ENCODE results near the gene IGF2. TPM values are rescaled to one million over a fixed set of nuclear protein-coding genes. Genes with fewer than 3 reads are reported as not detected.

The IGF2 gene
- total RNA-seq, 1 experiment from 2014 or later = not detected

GRCh38 chr11:2144544-2145248 is 5.5 kb upstream of the IGF2 start:
- peaks cover 75% of the 10 kb centered on the region for H3K27me3 ChIP-seq
- H3K4me3 ChIP-seq = no peak overlapping the region
- no peak for DNase-seq
- H3K36me3 ChIP-seq = no peaks in the 10 kb centered on the region
- H3K9me3 ChIP-seq = no peaks in the 10 kb centered on the region

DNA sequence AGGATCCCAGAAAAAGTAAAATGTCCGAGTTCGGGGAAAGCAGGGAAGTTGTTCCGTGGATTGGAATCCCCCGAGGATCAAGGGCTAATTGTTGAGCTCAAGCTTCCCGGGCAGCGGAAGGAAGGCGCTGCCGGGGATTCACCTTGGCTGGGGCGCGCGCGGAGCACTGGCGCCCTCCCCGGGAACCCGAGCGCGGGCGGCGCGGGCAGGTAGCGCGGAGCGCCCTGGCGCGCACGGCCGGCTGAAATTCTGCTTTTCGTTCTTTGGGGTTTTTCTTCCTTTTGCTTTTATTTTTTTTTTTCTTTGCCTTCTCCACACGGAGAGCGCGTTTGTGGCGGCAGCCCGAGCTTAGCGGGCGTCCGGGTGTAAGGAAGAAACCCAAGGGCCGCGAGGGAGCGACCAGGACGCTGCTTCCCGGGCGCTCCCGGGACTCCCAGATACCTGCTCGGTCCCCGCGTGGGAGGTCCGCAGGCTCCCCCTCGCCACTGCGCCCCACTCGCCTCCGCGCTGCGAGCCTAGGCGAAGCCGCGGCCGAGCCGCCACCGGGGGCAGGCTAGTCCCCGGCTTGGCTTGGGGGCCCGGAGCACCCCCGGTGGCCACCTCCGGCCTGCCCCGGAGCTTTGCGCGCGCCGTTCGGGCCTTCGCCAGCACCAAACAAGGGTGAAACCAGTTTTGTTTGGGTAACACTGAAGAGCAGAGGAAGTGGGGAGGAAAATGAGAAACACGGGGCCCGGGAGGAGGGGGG is 4.8 kb upstream of the IGF2 start:
- H3K9me3 ChIP-seq = no peaks in the 10 kb centered on the region
- no peak overlapping the region for H3K4me3 ChIP-seq
- peaks cover 72% of the 10 kb centered on the region for H3K27me3 ChIP-seq
- no peaks in the 10 kb centered on the region for H3K36me3 ChIP-seq
- DNase-seq = no peak

DNA sequence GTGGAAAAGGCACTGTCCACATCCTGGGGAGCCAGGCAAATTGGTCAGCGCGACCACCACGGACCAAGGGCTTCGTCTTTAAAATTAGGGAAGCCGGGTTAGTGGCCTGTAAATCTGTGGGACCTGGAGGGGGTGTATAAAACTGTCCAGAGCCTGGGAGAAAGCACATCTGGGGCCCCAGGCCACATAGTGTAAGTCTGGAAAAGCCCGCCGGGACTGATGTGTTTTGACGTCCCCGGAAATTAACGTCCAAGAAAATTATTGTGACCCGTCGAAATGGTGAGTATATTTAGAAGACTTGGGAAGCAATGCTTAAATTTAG is 4.2 kb upstream of the IGF2 start:
- Histone ChIP-seq H3K27me3 (peaks cover 73% of the 10 kb centered on the region), H3K9me3 (no peaks in the 10 kb centered on the region), H3K36me3 (no peaks in the 10 kb centered on the region), H3K4me3 (no peak overlapping the region)
- no peak for DNase-seq

- H3K36me3 ChIP-seq = no peaks in the 10 kb centered on the region
- DNase-seq = no peak
- H3K4me3 ChIP-seq = no peak overlapping the region
- no peaks in the 10 kb centered on the region for H3K9me3 ChIP-seq
- H3K27me3 ChIP-seq = peaks cover 76% of the 10 kb centered on the region
These were observed 3.6 kb upstream of the IGF2 start for GRCh38 chr11:2142762-2143202.

DNA sequence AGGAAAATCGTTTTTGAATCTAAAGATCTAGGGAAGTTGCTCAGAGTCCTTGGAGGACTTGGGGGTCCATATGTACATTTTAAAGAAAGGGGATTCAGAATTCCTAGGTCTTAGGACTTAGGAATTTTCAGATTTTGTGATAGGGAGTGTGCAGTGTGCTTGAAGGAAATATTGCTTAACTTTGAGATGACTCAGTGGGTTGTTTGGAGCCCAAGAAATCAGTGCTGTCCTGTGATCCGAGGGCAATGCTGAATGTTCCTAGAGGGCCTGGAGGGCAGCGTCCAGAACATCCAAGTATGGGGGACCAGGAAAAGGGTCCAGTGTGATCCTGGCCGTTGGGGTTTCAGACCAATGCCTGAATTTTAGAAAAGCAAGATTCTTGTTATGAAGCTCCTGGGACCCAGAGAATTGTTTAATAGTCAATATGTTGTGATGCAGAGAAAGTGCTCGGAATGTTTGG is 3.1 kb upstream of the IGF2 start:
- Histone ChIP-seq H3K4me3 (no peak overlapping the region), H3K9me3 (no peaks in the 10 kb centered on the region), H3K36me3 (no peaks in the 10 kb centered on the region), H3K27me3 (peaks cover 79% of the 10 kb centered on the region)
- DNase-seq = no peak

GRCh38 chr11:2140411-2141400 is 1.5 kb upstream of the IGF2 start:
- Histone ChIP-seq H3K36me3 (no peaks in the 10 kb centered on the region), H3K9me3 (no peaks in the 10 kb centered on the region), H3K4me3 (no peak overlapping the region), H3K27me3 (peaks cover 74% of the 10 kb centered on the region)
- no peak for DNase-seq

DNA sequence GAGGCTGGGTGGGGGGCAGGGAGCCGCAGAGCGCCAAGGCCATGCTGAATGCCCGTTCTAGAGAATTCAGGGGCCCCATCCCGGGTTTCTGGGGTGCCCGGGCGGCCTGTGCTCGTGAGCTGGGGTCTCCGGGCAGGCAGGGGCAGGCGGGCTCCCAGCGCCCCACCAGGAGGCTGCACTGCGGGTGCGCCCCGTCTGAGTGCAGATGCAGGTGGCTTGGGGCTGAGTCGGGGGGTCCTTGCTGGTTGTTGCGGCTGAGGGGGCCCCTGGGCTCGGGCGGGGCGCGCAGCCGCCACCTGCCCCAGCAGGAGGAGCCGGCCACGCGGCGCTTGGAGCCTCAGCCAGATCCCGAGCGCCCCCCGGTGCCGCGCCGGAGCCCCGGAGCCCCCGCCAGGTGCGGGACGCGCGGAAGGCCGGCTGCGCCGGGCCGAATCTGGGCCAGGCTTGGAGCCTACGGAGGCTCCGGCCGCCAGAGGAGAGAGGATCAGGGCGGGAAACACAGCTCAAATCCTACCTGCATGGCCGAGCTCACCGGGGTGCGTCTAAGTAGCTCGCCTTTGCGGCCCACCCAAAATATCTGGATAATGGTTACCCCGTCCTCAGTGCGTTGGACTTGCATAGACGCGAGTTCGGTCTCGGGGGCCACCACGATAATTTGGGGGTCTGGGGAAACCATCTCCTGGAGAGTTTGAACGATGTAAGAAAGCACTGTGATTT is 590 bp upstream of the IGF2 start:
- Histone ChIP-seq H3K9me3 (no peaks in the 10 kb centered on the region), H3K27me3 (peaks cover 65% of the 10 kb centered on the region), H3K36me3 (no peaks in the 10 kb centered on the region), H3K4me3 (no peak overlapping the region)
- DNase-seq = no peak

- H3K4me3 ChIP-seq = no peak overlapping the region
- peaks cover 53% of the 10 kb centered on the region for H3K27me3 ChIP-seq
- H3K36me3 ChIP-seq = no peaks in the 10 kb centered on the region
- H3K9me3 ChIP-seq = no peaks in the 10 kb centered on the region
- DNase-seq = no peak
These were observed 612 bp downstream of the IGF2 start for GRCh38 chr11:2138431-2139122.

GRCh38 chr11:2138068-2138430 is 1.1 kb downstream of the IGF2 start:
- no peak overlapping the region for H3K4me3 ChIP-seq
- peaks cover 49% of the 10 kb centered on the region for H3K27me3 ChIP-seq

DNA sequence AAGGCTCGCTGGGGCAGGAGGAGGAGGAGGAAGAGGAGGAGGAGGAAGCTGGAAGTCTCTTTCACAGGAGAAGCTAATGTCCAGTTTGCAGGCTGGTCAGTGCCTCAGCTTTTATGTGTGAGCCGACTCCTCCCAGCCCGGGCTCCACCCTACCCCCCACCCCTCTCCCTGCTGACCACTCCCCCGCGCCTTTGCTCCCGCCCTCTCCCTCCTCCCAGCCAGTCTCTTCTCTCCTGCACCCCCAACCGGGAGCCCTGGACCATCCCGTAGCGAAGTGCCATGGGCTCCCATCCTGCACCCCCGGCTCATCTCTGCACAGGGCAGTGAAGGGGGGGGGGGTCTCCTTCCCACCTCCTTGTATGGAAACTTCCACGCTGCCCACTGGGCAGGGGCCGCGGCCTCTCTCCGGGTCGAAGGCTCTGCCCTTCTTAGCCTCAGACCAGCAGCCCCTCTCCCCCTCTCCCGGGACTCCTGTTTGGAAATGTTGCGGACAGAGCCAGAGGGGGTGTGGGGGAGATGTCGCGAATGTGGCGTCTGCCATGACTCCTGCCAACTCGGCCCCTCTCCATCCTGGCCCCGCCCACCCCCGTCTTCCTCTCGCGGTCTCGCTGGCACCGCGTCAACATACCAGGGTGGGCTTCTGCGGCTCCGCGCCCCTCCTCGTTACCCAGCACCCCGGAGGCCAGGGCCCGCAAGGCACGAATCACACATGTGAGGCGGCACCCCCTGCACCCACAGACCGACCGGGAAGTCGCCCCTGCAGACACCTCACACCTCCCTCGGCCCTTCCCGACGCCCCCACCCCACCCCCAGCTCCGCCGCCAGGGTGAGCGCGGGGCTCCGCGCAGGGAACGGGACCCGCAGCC is 1.8 kb downstream of the IGF2 start:
- Histone ChIP-seq H3K9me3 (no peaks in the 10 kb centered on the region), H3K36me3 (no peaks in the 10 kb centered on the region), H3K27me3 (peaks cover 43% of the 10 kb centered on the region), H3K4me3 (no peak overlapping the region)
- peak; percentile 65 for DNase-seq

More at GRCh38 chr11:2138068-2138430, 1.1 kb downstream of the IGF2 start:
- DNase-seq = no peak
- no peaks in the 10 kb centered on the region for H3K36me3 ChIP-seq
- H3K9me3 ChIP-seq = no peaks in the 10 kb centered on the region

DNA sequence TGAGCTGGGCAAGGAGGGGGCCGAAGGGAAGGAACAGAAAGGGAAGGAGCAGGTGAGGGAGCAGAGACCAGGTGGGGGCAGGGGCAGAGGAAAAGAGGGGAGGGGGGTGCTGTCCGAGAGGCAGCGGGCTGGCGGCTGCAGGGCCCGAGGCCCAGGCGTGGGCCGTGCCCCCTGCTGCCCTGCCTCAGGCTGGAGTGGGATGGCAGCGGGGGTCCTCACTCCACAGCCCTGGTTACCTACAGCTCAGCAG is 2.3 kb downstream of the IGF2 start:
- DNase-seq = no peak
- Histone ChIP-seq H3K4me3 (no peak overlapping the region), H3K9me3 (no peaks in the 10 kb centered on the region), H3K36me3 (no peaks in the 10 kb centered on the region), H3K27me3 (peaks cover 37% of the 10 kb centered on the region)

GRCh38 chr11:2136209-2136951 is 2.8 kb downstream of the IGF2 start:
- H3K9me3 ChIP-seq = no peaks in the 10 kb centered on the region
- no peak for DNase-seq
- peaks cover 32% of the 10 kb centered on the region for H3K27me3 ChIP-seq
- no peaks in the 10 kb centered on the region for H3K36me3 ChIP-seq
- H3K4me3 ChIP-seq = no peak overlapping the region

DNA sequence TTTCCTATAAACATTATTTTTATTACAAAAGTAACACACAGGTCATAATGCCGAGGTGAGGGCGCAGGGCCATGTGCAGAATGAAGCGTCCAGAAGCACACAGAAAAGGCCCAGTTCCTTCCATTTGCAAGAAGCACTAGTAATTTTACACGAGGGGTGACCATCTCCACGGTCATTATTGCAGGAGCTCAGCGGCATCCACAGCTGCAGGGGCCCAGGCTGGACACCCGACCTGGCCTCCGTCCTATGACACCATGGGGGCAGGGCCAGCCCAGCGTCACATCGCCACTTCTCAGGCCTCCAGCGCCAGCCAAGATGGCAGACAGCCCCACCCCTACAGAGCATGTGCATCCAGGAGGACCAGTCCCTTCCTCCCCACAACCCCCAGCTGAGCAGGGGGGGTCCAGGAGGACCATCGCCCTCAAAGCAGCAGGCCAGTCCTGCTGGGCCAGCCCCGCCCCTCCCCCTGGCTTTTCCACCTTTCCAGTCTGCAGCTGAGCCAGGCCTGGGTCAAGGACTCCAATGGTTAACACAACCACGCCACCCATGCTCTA is 3.5 kb downstream of the IGF2 start:
- H3K9me3 ChIP-seq = no peaks in the 10 kb centered on the region
- DNase-seq = no peak
- peaks cover 26% of the 10 kb centered on the region for H3K27me3 ChIP-seq
- no peaks in the 10 kb centered on the region for H3K36me3 ChIP-seq
- no peak overlapping the region for H3K4me3 ChIP-seq

- no peak overlapping the region for H3K4me3 ChIP-seq
These were observed 4.1 kb downstream of the IGF2 start for GRCh38 chr11:2135018-2135569.

More at GRCh38 chr11:2135018-2135569, 4.1 kb downstream of the IGF2 start:
- Histone ChIP-seq H3K9me3 (no peaks in the 10 kb centered on the region), H3K36me3 (no peaks in the 10 kb centered on the region), H3K27me3 (peaks cover 19% of the 10 kb centered on the region)
- no peak for DNase-seq
